Activated naive CD8-positive, alpha-beta T cell (primary cell): Measurements from ENCODE around the gene HASPIN.
A peak's percentile ranks its signal among the peaks of the same experiment; 100 is the strongest.

ENCODE experiments used
- H3K27ac Mint-ChIP-seq: one replicate; pipeline ENCODE4 v1.8.0; 2021; ENCODE audit warnings: mixed read lengths
- H3K27me3 Mint-ChIP-seq: one replicate; pipeline ENCODE4 v1.8.0; 2021; ENCODE audit warnings: mixed read lengths
- H3K36me3 Mint-ChIP-seq: one replicate; pipeline ENCODE4 v1.8.0; 2021; ENCODE audit warnings: mixed read lengths
- H3K4me1 Mint-ChIP-seq: one replicate; pipeline ENCODE4 v1.8.0; 2021; ENCODE audit warnings: low read depth, mixed read lengths
- H3K4me3 Mint-ChIP-seq: one replicate; pipeline ENCODE4 v1.8.0; 2021; ENCODE audit warnings: mild to moderate bottlenecking, mixed read lengths
- H3K9me3 Mint-ChIP-seq: one replicate; pipeline ENCODE4 v1.8.0; 2021; ENCODE audit warnings: low read depth, mixed read lengths

Gene HASPIN

GRCh38 chr17:3739422-3740124, 15.9 kb downstream of the HASPIN start:
- Mint-ChIP-seq H3K27me3 (no peaks in the 10 kb centered on the region), H3K27ac (peak overlapping the region; percentile 81), H3K36me3 (no peaks in the 10 kb centered on the region), H3K9me3 (no peaks in the 10 kb centered on the region), H3K4me1 (peaks cover 40% of the 10 kb centered on the region), H3K4me3 (no peak overlapping the region)

- peaks cover 40% of the 10 kb centered on the region for H3K4me1 Mint-ChIP-seq
- no peaks in the 10 kb centered on the region for H3K36me3 Mint-ChIP-seq
- H3K9me3 Mint-ChIP-seq: no peaks in the 10 kb centered on the region
- peak overlapping the region; percentile 34 for H3K27ac Mint-ChIP-seq
- H3K27me3 Mint-ChIP-seq: no peaks in the 10 kb centered on the region
- H3K4me3 Mint-ChIP-seq: peak overlapping the region; percentile 46
Observed at GRCh38 chr17:3740611-3741073, 16.9 kb downstream of the HASPIN start.

- Mint-ChIP-seq H3K9me3 (no peaks in the 10 kb centered on the region), H3K27me3 (no peaks in the 10 kb centered on the region), H3K36me3 (no peaks in the 10 kb centered on the region), H3K4me1 (peaks cover 34% of the 10 kb centered on the region), H3K4me3 (no peak overlapping the region), H3K27ac (no peak overlapping the region)
Observed at GRCh38 chr17:3744014-3744413, 20.3 kb downstream of the HASPIN start.

- H3K27ac Mint-ChIP-seq: no peak overlapping the region
- peaks cover 32% of the 10 kb centered on the region for H3K4me1 Mint-ChIP-seq
- H3K9me3 Mint-ChIP-seq: no peaks in the 10 kb centered on the region
- no peaks in the 10 kb centered on the region for H3K36me3 Mint-ChIP-seq
- H3K27me3 Mint-ChIP-seq: no peaks in the 10 kb centered on the region
- no peak overlapping the region for H3K4me3 Mint-ChIP-seq
Observed at GRCh38 chr17:3745071-3745470, 21.4 kb downstream of the HASPIN start.

DNA sequence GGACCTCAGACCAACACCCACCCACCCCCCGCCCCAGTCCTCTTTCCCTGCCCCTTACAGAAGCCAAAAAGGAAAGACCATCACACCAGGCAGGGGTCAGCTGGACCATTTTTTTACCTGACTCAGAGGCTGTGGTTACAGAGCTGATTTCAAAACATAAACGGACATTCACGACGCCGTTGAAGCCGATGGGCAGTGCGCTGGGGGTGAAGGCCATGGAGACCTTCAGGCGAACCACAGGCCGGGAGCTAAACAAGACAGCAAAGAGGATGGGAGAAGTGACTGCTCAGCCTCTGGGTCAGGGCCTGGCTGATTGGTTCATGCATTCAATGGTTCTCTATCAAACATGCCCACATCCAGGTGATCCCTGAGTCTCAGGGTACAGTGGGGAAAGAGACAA, 24.1 kb downstream of the HASPIN start:
- peak overlapping the region; percentile 55 for H3K27ac Mint-ChIP-seq
- no peaks in the 10 kb centered on the region for H3K27me3 Mint-ChIP-seq
- H3K4me3 Mint-ChIP-seq: no peak overlapping the region
- no peaks in the 10 kb centered on the region for H3K9me3 Mint-ChIP-seq
- H3K4me1 Mint-ChIP-seq: peaks cover 37% of the 10 kb centered on the region
- H3K36me3 Mint-ChIP-seq: no peaks in the 10 kb centered on the region

- no peak overlapping the region for H3K27ac Mint-ChIP-seq
- H3K4me3 Mint-ChIP-seq: peak overlapping the region; percentile 7
- H3K4me1 Mint-ChIP-seq: peaks cover 38% of the 10 kb centered on the region
- H3K9me3 Mint-ChIP-seq: no peaks in the 10 kb centered on the region
- H3K36me3 Mint-ChIP-seq: no peaks in the 10 kb centered on the region
- H3K27me3 Mint-ChIP-seq: no peaks in the 10 kb centered on the region
Observed at GRCh38 chr17:3748576-3748975, 24.9 kb downstream of the HASPIN start.

- no peaks in the 10 kb centered on the region for H3K27me3 Mint-ChIP-seq
- no peaks in the 10 kb centered on the region for H3K36me3 Mint-ChIP-seq
- H3K9me3 Mint-ChIP-seq: no peaks in the 10 kb centered on the region
- H3K4me1 Mint-ChIP-seq: peaks cover 41% of the 10 kb centered on the region
- no peak overlapping the region for H3K4me3 Mint-ChIP-seq
- peak overlapping the region; percentile 73 for H3K27ac Mint-ChIP-seq
Observed at GRCh38 chr17:3750296-3750695, 26.6 kb downstream of the HASPIN start.

- peak overlapping the region; percentile 62 for H3K4me3 Mint-ChIP-seq
- peak overlapping the region; percentile 73 for H3K27ac Mint-ChIP-seq
- peaks cover 45% of the 10 kb centered on the region for H3K4me1 Mint-ChIP-seq
- H3K9me3 Mint-ChIP-seq: no peaks in the 10 kb centered on the region
- H3K36me3 Mint-ChIP-seq: no peaks in the 10 kb centered on the region
- no peaks in the 10 kb centered on the region for H3K27me3 Mint-ChIP-seq
Observed at GRCh38 chr17:3750926-3751325, 27.2 kb downstream of the HASPIN start.

- Mint-ChIP-seq H3K4me3 (no peak overlapping the region), H3K27me3 (no peaks in the 10 kb centered on the region), H3K36me3 (no peaks in the 10 kb centered on the region), H3K9me3 (no peaks in the 10 kb centered on the region), H3K4me1 (peaks cover 45% of the 10 kb centered on the region), H3K27ac (no peak overlapping the region)
Observed at GRCh38 chr17:3751836-3752235, 28.1 kb downstream of the HASPIN start.

- H3K4me3 Mint-ChIP-seq: no peak overlapping the region
- no peak overlapping the region for H3K27ac Mint-ChIP-seq
- no peaks in the 10 kb centered on the region for H3K36me3 Mint-ChIP-seq
- H3K4me1 Mint-ChIP-seq: peaks cover 43% of the 10 kb centered on the region
- H3K9me3 Mint-ChIP-seq: no peaks in the 10 kb centered on the region
- no peaks in the 10 kb centered on the region for H3K27me3 Mint-ChIP-seq
Observed at GRCh38 chr17:3753624-3754023, 29.9 kb downstream of the HASPIN start.

- no peak overlapping the region for H3K27ac Mint-ChIP-seq
Observed at GRCh38 chr17:3754066-3754457, 30.4 kb downstream of the HASPIN start.

DNA sequence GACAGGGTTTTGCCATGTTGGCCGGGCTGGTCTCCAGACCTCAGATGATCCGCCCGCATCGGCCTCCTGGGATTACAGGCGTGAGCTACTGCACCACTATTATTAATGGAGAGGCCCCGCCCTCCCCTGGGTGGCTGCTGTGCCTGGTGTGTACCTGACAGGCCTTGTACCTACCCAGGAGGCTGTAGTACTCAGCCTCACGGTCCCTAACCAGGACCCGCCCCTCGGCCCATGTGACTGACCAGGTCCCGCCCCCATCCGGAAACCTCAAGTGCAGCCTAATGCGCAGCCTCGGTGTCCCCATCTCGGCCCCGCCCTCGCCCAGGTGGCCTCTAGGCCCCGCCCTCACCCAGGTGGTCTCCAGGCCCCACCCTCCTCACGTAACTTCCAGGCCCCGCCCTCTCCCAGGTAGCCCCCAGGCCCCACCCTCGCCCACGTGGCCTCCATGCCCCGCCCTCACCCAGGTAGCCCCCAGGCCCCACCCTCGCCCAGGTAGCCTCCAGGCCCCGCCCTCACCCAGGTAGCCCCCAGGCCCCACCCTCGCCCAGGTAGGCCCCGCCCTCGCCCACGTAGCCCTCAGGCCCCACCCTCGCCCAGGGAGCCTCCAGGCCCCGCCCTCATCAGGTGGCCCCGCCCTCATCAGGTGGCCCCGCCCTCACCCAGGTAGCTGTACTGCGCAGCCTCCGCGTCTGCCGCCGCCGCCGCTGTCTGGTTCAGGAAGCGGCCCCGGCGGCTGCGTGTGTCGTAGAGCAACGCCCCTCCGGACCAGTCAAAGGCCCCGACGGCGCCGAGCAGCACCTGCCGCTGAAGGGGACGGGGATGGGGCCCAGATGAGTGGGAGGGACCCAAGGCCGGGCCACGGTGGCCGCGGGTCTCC, 31.0 kb downstream of the HASPIN start:
- H3K4me3 Mint-ChIP-seq: no peak overlapping the region
- peaks cover 1% of the 10 kb centered on the region for H3K9me3 Mint-ChIP-seq
- peaks cover under 1% of the 10 kb centered on the region for H3K36me3 Mint-ChIP-seq
- H3K27me3 Mint-ChIP-seq: no peaks in the 10 kb centered on the region
- peaks cover 35% of the 10 kb centered on the region for H3K4me1 Mint-ChIP-seq
- H3K27ac Mint-ChIP-seq: no peak overlapping the region

More at GRCh38 chr17:3754066-3754457, 30.4 kb downstream of the HASPIN start:
- H3K9me3 Mint-ChIP-seq: no peaks in the 10 kb centered on the region
- no peaks in the 10 kb centered on the region for H3K36me3 Mint-ChIP-seq
- H3K4me3 Mint-ChIP-seq: no peak overlapping the region
- peaks cover 39% of the 10 kb centered on the region for H3K4me1 Mint-ChIP-seq
- H3K27me3 Mint-ChIP-seq: no peaks in the 10 kb centered on the region

DNA sequence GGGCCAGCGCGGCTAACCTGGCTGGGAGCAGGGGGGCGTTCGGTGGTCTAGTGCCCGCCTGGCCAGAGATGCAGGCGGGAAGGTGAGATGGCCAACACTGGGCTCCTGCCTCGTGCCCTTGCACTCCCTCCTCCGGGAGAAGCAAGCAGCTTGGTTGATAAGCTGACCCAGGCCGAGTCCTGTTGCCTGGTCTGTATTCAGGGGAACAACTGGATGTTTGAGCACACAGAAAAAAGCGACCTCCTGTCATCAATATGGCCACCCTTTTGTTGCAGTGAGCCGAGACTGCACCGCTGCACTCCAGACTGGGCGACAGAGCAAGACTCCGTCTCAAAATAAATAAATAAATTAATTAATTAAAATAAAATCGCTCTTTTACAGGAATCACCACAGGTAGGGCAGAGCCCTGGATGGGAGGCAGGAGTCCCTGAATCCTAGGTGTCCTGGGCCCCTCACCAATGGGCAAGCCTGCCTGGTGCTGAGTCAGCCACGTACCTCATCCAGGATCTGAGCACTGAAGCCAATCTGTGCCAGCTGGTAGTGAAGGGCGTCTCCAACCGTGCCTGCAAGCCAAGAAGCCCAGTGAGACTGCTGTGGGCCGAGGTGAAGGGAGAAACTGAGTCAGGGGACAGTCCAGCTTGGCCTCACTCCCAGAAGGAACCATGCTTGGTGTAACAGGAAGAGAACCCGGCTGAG, 31.8 kb downstream of the HASPIN start:
- peak overlapping the region; percentile 51 for H3K4me3 Mint-ChIP-seq

DNA sequence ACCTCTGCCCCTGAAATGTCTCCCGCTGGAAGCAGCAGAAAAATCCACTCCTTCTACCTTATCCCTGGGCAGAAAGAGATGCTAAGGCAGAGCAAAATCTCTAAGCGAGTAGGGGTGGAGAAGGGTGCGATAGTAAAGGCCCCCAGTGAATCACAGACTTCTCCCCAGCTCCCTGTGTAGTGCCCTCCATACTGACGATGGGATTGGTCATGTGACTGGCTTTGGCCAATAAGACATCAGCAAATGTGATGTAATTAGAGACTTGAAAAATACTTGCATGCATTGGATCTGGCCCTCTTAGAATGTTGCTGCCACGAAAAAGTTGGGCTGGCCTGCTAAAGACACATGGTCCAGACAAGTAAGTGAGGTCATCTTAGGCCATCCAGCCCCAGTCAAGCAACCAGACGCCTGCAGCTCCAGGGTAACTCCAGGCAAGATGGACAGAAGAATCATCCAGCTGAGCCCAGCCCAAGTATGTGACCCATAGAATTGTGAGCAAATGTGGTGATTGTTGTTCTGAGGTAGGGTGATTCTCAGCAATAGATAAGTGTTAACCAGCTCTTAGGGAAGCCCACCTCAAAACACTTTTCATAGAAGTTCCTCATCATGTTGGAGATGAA, 36.0 kb downstream of the HASPIN start:
- Mint-ChIP-seq H3K36me3 (peaks cover 4% of the 10 kb centered on the region), H3K4me1 (peaks cover 34% of the 10 kb centered on the region), H3K27ac (peak overlapping the region; percentile 59), H3K4me3 (no peak overlapping the region), H3K9me3 (peaks cover 6% of the 10 kb centered on the region), H3K27me3 (no peaks in the 10 kb centered on the region)

More for the DNA sequence above, 31.8 kb downstream of the HASPIN start:
- Mint-ChIP-seq H3K4me1 (peaks cover 32% of the 10 kb centered on the region), H3K27ac (peak overlapping the region; percentile 70), H3K9me3 (peaks cover 6% of the 10 kb centered on the region), H3K27me3 (no peaks in the 10 kb centered on the region), H3K36me3 (peaks cover 4% of the 10 kb centered on the region)
